H1 (cell line): ENCODE results near the gene NPHP4.

Experiments used
- CEBPB ChIP-seq: IDR thresholded peaks from 2 replicates; pipeline ENCODE4 v1.6.1; 2012; ENCODE audit warnings: low read depth, low read length
- CTCF ChIP-seq, 3 experiments: IDR thresholded peaks; 1 replicate in 2 of 3; 2 replicates in 1 of 3; pipeline versions ENCODE4 v1.5.1 to v1.6.1; 2011; ENCODE audit warnings: low read length in 3 of 3, mild to moderate bottlenecking in 3 of 3, inconsistent platforms in 2 of 3, low read depth in 1 of 3, moderate library complexity in 1 of 3; ENCODE audit not compliant: insufficient read depth in 1 of 3; ENCODE audit errors: control extremely low read depth in 1 of 3
- SRF ChIP-seq: IDR thresholded peaks from 2 replicates; pipeline ENCODE4 v1.6.1; 2011; ENCODE audit warnings: mild to moderate bottlenecking, low read depth, low read length, moderate library complexity

- TF ChIP-seq CTCF (IDR thresholded peaks at IDR 0.05; ENCODE audit: control extremely low read depth in 1 of 3, insufficient read depth in 1 of 3, low read depth in 1 of 3, low read length in 3 of 3) (no peak), CEBPB (no peak), SRF (no peak)
Observed at GRCh38 chr1:5875345-5875910, 116.8 kb downstream of the NPHP4 start.
